Measurements from ENCODE around the gene UIMC1.

UIMC1 gene

DNA sequence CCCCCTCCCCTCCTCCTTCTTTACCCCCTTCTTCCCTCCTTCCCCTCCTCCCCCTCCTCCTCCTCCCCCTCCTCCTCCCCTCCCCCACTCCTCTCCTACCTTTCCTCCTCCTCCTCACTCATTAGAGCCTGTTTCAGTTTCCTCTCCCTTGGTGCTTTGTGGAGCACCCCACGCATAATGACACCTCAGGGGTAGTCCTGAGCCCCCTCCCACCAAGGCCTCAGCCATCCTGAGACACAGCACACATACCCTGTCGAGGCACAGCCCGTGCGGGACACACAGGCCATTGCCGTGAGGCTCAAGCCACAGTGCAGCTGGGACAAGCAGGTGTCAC is 142.8 kb downstream of the UIMC1 start:
- ChIA-PET POLR2A (no interaction called here), CTCF (interaction anchor here (1.2 kb wide), 1 partner anchor 36 kb away, joined by 4 read pairs; no protein-coding TSS in a partner anchor)
- H3K4me1 ChIP-seq (ENCODE audit: control insufficient read depth, insufficient read depth, low read length): no peaks in the 10 kb centered on the region
- H3K9me3 ChIP-seq (ENCODE audit: control insufficient read depth, insufficient read depth, low read depth, low read length): no peaks in the 10 kb centered on the region
- H3K4me3 ChIP-seq (ENCODE audit: low read depth, low read length): no peak overlapping the region
- H3K27ac ChIP-seq (ENCODE audit: extremely low read depth, low read depth, low read length): no peak overlapping the region
- no peaks in the 10 kb centered on the region for H3K36me3 ChIP-seq (ENCODE audit: control insufficient read depth in 2 of 2, insufficient read depth in 1 of 2, low read length in 2 of 2)
- TF ChIP-seq GLIS1 (tag by site-specific recombination; IDR thresholded peaks at IDR 0.05) (no peak), ZNF561 (tag by site-specific recombination; IDR thresholded peaks at IDR 0.05; ENCODE audit: borderline replicate concordance) (no peak), EGR2 (tag by site-specific recombination; IDR thresholded peaks at IDR 0.05; ENCODE audit: low read depth) (peak; percentile 38; the same call in 1 of the 2 replicates), ZNF239 (tag by site-specific recombination; IDR thresholded peaks at IDR 0.05) (no peak), ZNF202 (tag by site-specific recombination; IDR thresholded peaks at IDR 0.05; ENCODE audit: borderline replicate concordance) (no peak), ZNF404 (tag by site-specific recombination; IDR thresholded peaks at IDR 0.05) (no peak), ZFHX2 (tag by site-specific recombination; conservative IDR thresholded peaks at IDR 0.05) (peak; percentile 74), ZNF776 (tag by site-specific recombination; IDR thresholded peaks at IDR 0.05; ENCODE audit: borderline replicate concordance) (no peak), ZNF24 (tag by site-specific recombination; IDR thresholded peaks at IDR 0.05) (no peak)
- TF ChIP-seq, protein P1, sequence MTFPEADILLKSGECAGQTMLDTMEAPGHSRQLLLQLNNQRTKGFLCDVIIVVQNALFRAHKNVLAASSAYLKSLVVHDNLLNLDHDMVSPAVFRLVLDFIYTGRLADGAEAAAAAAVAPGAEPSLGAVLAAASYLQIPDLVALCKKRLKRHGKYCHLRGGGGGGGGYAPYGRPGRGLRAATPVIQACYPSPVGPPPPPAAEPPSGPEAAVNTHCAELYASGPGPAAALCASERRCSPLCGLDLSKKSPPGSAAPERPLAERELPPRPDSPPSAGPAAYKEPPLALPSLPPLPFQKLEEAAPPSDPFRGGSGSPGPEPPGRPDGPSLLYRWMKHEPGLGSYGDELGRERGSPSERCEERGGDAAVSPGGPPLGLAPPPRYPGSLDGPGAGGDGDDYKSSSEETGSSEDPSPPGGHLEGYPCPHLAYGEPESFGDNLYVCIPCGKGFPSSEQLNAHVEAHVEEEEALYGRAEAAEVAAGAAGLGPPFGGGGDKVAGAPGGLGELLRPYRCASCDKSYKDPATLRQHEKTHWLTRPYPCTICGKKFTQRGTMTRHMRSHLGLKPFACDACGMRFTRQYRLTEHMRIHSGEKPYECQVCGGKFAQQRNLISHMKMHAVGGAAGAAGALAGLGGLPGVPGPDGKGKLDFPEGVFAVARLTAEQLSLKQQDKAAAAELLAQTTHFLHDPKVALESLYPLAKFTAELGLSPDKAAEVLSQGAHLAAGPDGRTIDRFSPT (tag by site-specific recombination; IDR thresholded peaks at IDR 0.05): no peak
- TF ChIP-seq, protein P2, sequence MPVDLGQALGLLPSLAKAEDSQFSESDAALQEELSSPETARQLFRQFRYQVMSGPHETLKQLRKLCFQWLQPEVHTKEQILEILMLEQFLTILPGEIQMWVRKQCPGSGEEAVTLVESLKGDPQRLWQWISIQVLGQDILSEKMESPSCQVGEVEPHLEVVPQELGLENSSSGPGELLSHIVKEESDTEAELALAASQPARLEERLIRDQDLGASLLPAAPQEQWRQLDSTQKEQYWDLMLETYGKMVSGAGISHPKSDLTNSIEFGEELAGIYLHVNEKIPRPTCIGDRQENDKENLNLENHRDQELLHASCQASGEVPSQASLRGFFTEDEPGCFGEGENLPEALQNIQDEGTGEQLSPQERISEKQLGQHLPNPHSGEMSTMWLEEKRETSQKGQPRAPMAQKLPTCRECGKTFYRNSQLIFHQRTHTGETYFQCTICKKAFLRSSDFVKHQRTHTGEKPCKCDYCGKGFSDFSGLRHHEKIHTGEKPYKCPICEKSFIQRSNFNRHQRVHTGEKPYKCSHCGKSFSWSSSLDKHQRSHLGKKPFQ (tag by site-specific recombination; IDR thresholded peaks at IDR 0.05): no peak

DNA sequence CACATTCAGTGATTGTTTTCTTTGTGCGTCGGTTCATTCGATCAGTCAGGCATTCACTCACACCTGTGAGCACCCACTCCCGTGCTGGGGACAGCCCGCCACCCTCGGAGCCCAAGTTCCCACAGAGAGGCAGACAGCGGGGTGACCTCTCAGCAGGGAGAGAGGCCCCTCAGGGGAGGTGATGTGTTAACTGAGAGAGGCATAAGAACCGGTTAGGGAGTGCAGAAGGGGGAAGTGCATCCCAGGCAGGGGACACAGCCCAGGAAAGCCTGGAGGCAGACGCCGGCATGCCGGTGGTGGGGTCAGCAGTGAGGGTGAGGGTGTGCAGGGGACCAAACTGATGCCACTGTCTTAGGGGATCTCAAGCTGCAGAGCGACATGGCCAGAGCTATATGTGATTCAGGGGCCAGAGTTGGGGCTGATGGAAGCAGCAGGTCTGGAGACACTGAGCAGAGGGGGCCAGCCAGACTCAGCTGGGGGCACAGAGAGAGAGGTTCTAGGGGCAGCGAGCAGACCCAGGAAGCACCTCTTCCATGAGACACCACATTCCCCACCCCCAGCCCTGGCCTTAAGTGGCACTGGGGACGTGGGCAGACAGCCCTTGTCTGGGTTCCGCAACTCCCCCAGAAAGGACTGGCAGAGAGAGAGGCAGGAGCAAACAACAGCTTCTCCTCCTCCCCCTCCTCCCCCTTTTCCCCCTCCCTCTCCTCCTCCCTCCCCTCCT is 143.4 kb downstream of the UIMC1 start:
- H3K4me3 ChIP-seq (ENCODE audit: low read depth, low read length): no peak overlapping the region
- ChIA-PET CTCF (interaction anchor here (1.2 kb wide), 1 partner anchor 36 kb away, joined by 4 read pairs; no protein-coding TSS in a partner anchor), POLR2A (no interaction called here)
- H3K27ac ChIP-seq (ENCODE audit: extremely low read depth, low read depth, low read length): no peak overlapping the region
- no peaks in the 10 kb centered on the region for H3K36me3 ChIP-seq (ENCODE audit: control insufficient read depth in 2 of 2, insufficient read depth in 1 of 2, low read length in 2 of 2)
- no peaks in the 10 kb centered on the region for H3K4me1 ChIP-seq (ENCODE audit: control insufficient read depth, insufficient read depth, low read length)
- no peaks in the 10 kb centered on the region for H3K9me3 ChIP-seq (ENCODE audit: control insufficient read depth, insufficient read depth, low read depth, low read length)
- TF ChIP-seq, protein P3, sequence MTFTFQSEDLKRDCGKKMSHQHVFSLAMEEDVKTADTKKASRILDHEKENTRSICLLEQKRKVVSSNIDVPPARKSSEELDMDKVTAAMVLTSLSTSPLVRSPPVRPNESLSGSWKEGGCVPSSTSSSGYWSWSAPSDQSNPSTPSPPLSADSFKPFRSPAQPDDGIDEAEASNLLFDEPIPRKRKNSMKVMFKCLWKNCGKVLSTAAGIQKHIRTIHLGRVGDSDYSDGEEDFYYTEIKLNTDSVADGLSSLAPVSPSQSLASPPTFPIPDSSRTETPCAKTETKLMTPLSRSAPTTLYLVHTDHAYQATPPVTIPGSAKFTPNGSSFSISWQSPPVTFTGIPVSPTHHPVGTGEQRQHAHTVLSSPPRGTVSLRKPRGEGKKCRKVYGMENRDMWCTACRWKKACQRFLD (tag by site-specific recombination; IDR thresholded peaks at IDR 0.05): no peak
- TF ChIP-seq ZIC2 (tag by site-specific recombination; IDR thresholded peaks at IDR 0.05): peak; percentile 86
- TF ChIP-seq, protein P4, sequence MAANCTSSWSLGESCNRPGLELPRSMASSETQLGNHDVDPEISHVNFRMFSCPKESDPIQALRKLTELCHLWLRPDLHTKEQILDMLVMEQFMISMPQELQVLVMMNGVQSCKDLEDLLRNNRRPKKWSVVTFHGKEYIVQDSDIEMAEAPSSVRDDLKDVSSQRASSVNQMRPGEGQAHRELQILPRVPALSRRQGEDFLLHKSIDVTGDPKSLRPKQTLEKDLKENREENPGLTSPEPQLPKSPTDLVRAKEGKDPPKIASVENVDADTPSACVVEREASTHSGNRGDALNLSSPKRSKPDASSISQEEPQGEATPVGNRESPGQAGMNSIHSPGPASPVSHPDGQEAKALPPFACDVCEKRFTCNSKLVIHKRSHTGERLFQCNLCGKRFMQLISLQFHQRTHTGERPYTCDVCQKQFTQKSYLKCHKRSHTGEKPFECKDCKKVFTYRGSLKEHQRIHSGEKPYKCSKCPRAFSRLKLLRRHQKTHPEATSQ (tag by site-specific recombination; IDR thresholded peaks at IDR 0.05): no peak
- TF ChIP-seq ZNF175 (tag by site-specific recombination; IDR thresholded peaks at IDR 0.05): no peak
- no peak for TF ChIP-seq ZNF404 (tag by site-specific recombination; IDR thresholded peaks at IDR 0.05)
- TF ChIP-seq ZNF248 (tag by site-specific recombination; IDR thresholded peaks at IDR 0.05): no peak
- no peak for TF ChIP-seq TRIM28 (IDR thresholded peaks at IDR 0.05; ENCODE audit: borderline replicate concordance, low read length)
- TF ChIP-seq GLI4 (tag by site-specific recombination; IDR thresholded peaks at IDR 0.05): no peak
- no peak for TF ChIP-seq ZNF37A (tag by site-specific recombination; IDR thresholded peaks at IDR 0.05)
- TF ChIP-seq KLF10 (tag by site-specific recombination; IDR thresholded peaks at IDR 0.05): no peak
- TF ChIP-seq ZNF24 (tag by site-specific recombination; IDR thresholded peaks at IDR 0.05): no peak
- TF ChIP-seq, protein P5, sequence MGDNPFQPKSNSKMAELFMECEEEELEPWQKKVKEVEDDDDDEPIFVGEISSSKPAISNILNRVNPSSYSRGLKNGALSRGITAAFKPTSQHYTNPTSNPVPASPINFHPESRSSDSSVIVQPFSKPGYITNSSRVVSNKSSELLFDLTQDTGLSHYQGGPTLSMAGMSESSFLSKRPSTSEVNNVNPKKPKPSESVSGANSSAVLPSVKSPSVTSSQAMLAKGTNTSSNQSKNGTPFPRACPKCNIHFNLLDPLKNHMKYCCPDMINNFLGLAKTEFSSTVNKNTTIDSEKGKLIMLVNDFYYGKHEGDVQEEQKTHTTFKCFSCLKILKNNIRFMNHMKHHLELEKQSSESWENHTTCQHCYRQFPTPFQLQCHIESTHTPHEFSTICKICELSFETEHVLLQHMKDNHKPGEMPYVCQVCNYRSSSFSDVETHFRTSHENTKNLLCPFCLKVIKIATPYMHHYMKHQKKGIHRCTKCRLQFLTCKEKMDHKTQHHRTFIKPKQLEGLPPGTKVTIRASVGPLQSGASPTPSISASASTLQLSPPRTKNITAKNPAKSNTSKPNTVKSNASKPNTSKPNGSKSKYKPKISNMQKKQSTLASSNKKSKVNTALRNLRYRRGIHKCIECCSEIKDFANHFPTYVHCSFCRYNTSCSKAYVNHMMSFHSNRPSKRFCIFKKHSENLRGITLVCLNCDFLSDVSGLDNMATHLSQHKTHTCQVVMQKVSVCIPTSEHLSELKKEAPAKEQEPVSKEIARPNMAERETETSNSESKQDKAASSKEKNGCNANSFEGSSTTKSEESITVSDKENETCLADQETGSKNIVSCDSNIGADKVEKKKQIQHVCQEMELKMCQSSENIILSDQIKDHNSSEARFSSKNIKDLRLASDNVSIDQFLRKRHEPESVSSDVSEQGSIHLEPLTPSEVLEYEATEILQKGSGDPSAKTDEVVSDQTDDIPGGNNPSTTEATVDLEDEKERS (tag by site-specific recombination; IDR thresholded peaks at IDR 0.05): no peak
- no peak for TF ChIP-seq YY1 (tag by site-specific recombination; IDR thresholded peaks at IDR 0.05)
- TF ChIP-seq GLIS1 (tag by site-specific recombination; IDR thresholded peaks at IDR 0.05): peak; percentile 90
- TF ChIP-seq, protein P6, sequence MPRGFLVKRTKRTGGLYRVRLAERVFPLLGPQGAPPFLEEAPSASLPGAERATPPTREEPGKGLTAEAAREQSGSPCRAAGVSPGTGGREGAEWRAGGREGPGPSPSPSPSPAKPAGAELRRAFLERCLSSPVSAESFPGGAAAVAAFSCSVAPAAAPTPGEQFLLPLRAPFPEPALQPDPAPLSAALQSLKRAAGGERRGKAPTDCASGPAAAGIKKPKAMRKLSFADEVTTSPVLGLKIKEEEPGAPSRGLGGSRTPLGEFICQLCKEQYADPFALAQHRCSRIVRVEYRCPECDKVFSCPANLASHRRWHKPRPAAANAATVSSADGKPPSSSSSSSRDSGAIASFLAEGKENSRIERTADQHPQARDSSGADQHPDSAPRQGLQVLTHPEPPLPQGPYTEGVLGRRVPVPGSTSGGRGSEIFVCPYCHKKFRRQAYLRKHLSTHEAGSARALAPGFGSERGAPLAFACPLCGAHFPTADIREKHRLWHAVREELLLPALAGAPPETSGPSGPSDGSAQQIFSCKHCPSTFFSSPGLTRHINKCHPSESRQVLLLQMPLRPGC (tag by site-specific recombination; IDR thresholded peaks at IDR 0.05): no peak
- no peak for TF ChIP-seq ZNF830 (tag by site-specific recombination; IDR thresholded peaks at IDR 0.05; ENCODE audit: low read depth)

Data from HEK293 (cell line).